ENCODE results near the gene ASIC4. TPM values are rescaled to one million over a fixed set of nuclear protein-coding genes. Genes with fewer than 3 reads are reported as not detected.

ASIC4 gene
- total RNA-seq, 1 donor from 2014 or later, result 0.26 TPM

DNA sequence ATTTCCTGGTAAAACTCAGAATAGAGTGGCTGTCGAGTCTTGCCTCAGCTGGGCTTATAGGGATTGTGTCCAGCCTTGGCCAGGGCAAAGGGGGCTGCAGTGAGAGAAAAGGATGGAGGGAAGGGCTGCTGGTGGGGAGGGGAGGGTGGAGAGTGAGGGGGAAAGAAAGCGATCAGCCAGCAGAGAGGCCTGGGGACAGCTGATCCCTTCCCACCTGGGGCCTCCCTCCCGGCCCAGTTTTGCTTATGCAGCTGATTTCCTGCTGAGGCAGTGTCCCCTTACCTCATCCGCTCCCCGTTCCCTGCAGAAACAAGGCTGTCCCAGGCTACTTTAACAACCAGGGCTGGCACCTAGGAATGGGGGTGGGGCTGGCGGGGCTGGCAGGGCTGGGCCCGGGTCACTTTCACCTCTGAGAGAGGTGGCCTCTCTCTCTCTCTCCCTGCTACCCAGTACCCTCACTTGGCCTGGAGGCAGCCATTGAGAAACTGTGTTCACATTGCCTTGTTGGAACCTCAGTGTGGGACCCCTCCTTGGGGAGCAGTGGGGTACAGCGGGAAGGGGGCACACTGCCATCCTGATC, 27.8 kb upstream of the ASIC4 start:
- peaks cover 18% of the 10 kb centered on the region for H3F3A ChIP-seq (ENCODE audit: low read depth)
- H4K20me1 ChIP-seq (ENCODE audit: low read depth), result peaks cover 41% of the 10 kb centered on the region
- H3K9me3 ChIP-seq (ENCODE audit: low read depth), result no peaks in the 10 kb centered on the region
- H3K36me3 ChIP-seq, result no peaks in the 10 kb centered on the region
- H3K36me3 Mint-ChIP-seq, result peaks cover under 1% of the 10 kb centered on the region
- H3K4me1 Mint-ChIP-seq, result peaks cover 29% of the 10 kb centered on the region
- peak; percentile 70 for DNase-seq (ENCODE audit: low spot score)
- peaks cover 27% of the 10 kb centered on the region for H3K4me1 ChIP-seq
- H3K27me3 Mint-ChIP-seq (ENCODE audit: insufficient read depth, low read depth), result peaks cover 37% of the 10 kb centered on the region
- no peak overlapping the region for H3K4me3 ChIP-seq
- H3K4me3 Mint-ChIP-seq, result no peak overlapping the region
- H3K27me3 ChIP-seq, result peaks cover 75% of the 10 kb centered on the region
- peak overlapping the region; percentile 64 for H3K4me2 ChIP-seq
- H3K9ac ChIP-seq, result no peak overlapping the region
- H3K27ac Mint-ChIP-seq, result no peak overlapping the region
- H3K9me3 Mint-ChIP-seq, result no peaks in the 10 kb centered on the region
- H3K27ac ChIP-seq, result no peak overlapping the region
- no peak overlapping the region for H2AFZ ChIP-seq (replicated peaks)
- no peaks in the 10 kb centered on the region for H3K79me2 ChIP-seq (ENCODE audit: low read depth)
- TF ChIP-seq EZH2phosphoT487 (IDR thresholded peaks at IDR 0.05) (peak; percentile 25), EZH2 (IDR thresholded peaks at IDR 0.05) (no peak)
- TF ChIP-seq, protein P1, sequence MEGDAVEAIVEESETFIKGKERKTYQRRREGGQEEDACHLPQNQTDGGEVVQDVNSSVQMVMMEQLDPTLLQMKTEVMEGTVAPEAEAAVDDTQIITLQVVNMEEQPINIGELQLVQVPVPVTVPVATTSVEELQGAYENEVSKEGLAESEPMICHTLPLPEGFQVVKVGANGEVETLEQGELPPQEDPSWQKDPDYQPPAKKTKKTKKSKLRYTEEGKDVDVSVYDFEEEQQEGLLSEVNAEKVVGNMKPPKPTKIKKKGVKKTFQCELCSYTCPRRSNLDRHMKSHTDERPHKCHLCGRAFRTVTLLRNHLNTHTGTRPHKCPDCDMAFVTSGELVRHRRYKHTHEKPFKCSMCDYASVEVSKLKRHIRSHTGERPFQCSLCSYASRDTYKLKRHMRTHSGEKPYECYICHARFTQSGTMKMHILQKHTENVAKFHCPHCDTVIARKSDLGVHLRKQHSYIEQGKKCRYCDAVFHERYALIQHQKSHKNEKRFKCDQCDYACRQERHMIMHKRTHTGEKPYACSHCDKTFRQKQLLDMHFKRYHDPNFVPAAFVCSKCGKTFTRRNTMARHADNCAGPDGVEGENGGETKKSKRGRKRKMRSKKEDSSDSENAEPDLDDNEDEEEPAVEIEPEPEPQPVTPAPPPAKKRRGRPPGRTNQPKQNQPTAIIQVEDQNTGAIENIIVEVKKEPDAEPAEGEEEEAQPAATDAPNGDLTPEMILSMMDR (IDR thresholded peaks at IDR 0.05), result no peak

DNA sequence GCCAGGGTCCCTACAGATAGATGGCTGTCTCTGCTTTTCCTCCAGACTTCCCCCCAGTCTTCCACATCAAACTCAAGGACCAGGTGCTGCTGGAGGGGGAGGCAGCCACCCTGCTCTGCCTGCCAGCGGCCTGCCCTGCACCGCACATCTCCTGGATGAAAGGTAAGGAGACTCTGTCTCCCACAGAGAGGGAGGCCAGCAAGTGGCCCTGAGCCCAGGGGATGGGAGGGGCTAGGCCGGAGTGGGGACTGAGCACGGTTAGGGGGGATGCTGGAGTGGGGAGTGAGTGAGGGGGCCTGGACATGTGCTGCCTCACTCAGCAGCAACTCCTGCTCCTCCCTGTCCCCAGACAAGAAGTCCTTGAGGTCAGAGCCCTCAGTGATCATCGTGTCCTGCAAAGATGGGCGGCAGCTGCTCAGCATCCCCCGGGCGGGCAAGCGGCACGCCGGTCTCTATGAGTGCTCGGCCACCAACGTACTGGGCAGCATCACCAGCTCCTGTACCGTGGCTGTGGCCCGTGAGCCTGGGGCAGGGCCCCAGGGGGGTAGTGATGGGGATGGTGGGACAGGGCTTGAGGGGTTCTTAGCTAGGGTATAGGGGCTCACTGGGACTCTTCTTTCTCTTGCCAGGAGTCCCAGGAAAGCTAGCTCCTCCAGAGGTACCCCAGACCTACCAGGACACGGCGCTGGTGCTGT, 26.0 kb upstream of the ASIC4 start:
- H3K27ac ChIP-seq, result no peak overlapping the region
- no peaks in the 10 kb centered on the region for H3K9me3 ChIP-seq (ENCODE audit: low read depth)
- H3F3A ChIP-seq (ENCODE audit: low read depth), result peaks cover 18% of the 10 kb centered on the region
- peaks cover 27% of the 10 kb centered on the region for H3K4me1 ChIP-seq
- H3K9ac ChIP-seq, result no peak overlapping the region
- no peaks in the 10 kb centered on the region for H3K79me2 ChIP-seq (ENCODE audit: low read depth)
- H2AFZ ChIP-seq (replicated peaks), result no peak overlapping the region
- Mint-ChIP-seq H3K9me3 (no peaks in the 10 kb centered on the region), H3K4me3 (no peak overlapping the region), H3K27ac (no peak overlapping the region), H3K4me1 (peaks cover 24% of the 10 kb centered on the region), H3K36me3 (no peaks in the 10 kb centered on the region), H3K27me3 (ENCODE audit: insufficient read depth, low read depth) (peaks cover 31% of the 10 kb centered on the region)
- H3K4me3 ChIP-seq, result no peak overlapping the region
- H4K20me1 ChIP-seq (ENCODE audit: low read depth), result peaks cover 32% of the 10 kb centered on the region
- TF ChIP-seq EZH2phosphoT487 (IDR thresholded peaks at IDR 0.05) (no peak), EZH2 (IDR thresholded peaks at IDR 0.05) (no peak)
- TF ChIP-seq, protein P1 (IDR thresholded peaks at IDR 0.05), result no peak
- H3K27me3 ChIP-seq, result peaks cover 75% of the 10 kb centered on the region
- no peak overlapping the region for H3K4me2 ChIP-seq
- H3K36me3 ChIP-seq, result no peaks in the 10 kb centered on the region
- no peak for DNase-seq (ENCODE audit: low spot score)

DNA sequence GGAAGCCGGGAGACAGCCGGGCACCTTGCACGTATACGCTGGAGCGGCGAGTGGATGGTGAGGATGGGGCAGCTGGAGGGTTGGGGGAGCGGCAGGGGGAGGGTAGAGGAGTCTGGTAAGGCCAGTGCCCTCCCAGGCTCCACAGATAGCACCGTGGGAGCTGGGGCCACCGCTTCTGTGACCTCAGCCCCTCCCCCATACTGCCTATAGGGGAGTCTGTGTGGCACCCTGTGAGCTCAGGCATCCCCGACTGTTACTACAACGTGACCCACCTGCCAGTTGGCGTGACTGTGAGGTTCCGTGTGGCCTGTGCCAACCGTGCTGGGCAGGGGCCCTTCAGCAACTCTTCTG, 25.5 kb upstream of the ASIC4 start:
- H3K79me2 ChIP-seq (ENCODE audit: low read depth), result no peaks in the 10 kb centered on the region
- no peaks in the 10 kb centered on the region for H3K36me3 Mint-ChIP-seq

More for the DNA sequence above, 25.5 kb upstream of the ASIC4 start:
- H2AFZ ChIP-seq (replicated peaks), result no peak overlapping the region
- DNase-seq (ENCODE audit: low spot score), result no peak
- H3K36me3 ChIP-seq, result no peaks in the 10 kb centered on the region
- no peak overlapping the region for H3K4me2 ChIP-seq
- H4K20me1 ChIP-seq (ENCODE audit: low read depth), result peaks cover 28% of the 10 kb centered on the region
- H3K9ac ChIP-seq, result no peak overlapping the region
- peaks cover 23% of the 10 kb centered on the region for H3K4me1 Mint-ChIP-seq
- H3K27me3 ChIP-seq, result peaks cover 75% of the 10 kb centered on the region
- peaks cover 18% of the 10 kb centered on the region for H3F3A ChIP-seq (ENCODE audit: low read depth)
- H3K27ac Mint-ChIP-seq, result no peak overlapping the region
- H3K9me3 Mint-ChIP-seq, result no peaks in the 10 kb centered on the region
- TF ChIP-seq, protein P1 (IDR thresholded peaks at IDR 0.05), result no peak
- no peak for TF ChIP-seq EZH2phosphoT487 (IDR thresholded peaks at IDR 0.05)
- TF ChIP-seq EZH2 (IDR thresholded peaks at IDR 0.05), result no peak
- H3K27me3 Mint-ChIP-seq (ENCODE audit: insufficient read depth, low read depth), result peaks cover 32% of the 10 kb centered on the region
- H3K9me3 ChIP-seq (ENCODE audit: low read depth), result no peaks in the 10 kb centered on the region
- H3K4me3 ChIP-seq, result no peak overlapping the region
- peaks cover 27% of the 10 kb centered on the region for H3K4me1 ChIP-seq
- H3K4me3 Mint-ChIP-seq, result no peak overlapping the region
- H3K27ac ChIP-seq, result no peak overlapping the region

Measured in neural progenitor cell (in vitro differentiated cells).